ENCODE data around the gene SUN2.

DNA sequence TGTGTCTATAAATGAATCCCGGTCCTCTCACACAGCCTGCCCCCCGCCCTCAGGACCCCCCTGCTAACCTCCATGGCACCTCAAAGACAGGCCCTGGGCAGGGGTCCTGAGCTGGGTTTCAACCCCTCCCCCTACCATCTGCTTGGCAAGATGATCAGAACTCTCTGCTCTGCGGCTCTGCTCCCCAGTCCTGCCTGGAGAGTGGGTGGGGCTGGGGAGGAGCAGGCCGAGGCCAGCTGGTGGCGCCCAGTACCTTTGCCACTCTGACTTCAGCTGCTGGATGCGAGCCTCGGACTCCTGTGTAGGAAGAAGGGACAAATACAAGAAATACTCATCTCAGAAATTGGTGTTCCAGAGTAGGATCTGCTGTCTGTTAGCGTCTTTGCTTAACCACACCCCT is 15.0 kb downstream of the SUN2 start:
- TF ChIP-seq CTCF (IDR thresholded peaks at IDR 0.05; ENCODE audit: low read length) (no peak), EZH2 (optimal IDR thresholded peaks at IDR 0.05; ENCODE audit: low read depth, low read length) (no peak)

Data from MM.1S (cell line).